Testis (tissue), 3 donors: Measurements from ENCODE around the gene HK3. TPM values are rescaled to one million over a fixed set of nuclear protein-coding genes. Genes with fewer than 3 reads are reported as not detected.

Source experiments
- DNase-seq: peaks from one replicate; pipeline ENCODE4 v3.0.0-alpha.2; 2019
- H3K27ac ChIP-seq, 2 donors: fragments of 200-600 bp; sonication (generic); one replicate each; pipeline ENCODE4 v1.5.1; 2019
- H3K27me3 ChIP-seq: fragments of 200-600 bp; sonication (generic); one replicate; pipeline ENCODE4 v1.5.1; 2019
- H3K36me3 ChIP-seq: fragments of 200-600 bp; sonication (generic); one replicate; pipeline ENCODE4 v1.5.1; 2017; ENCODE audit warnings: low read depth; ENCODE audit errors: missing control alignments
- H3K4me1 ChIP-seq: fragments of 200-600 bp; sonication (generic); one replicate; pipeline ENCODE4 v1.5.1; 2019
- H3K4me3 ChIP-seq, 2 donors: fragments of 200-600 bp; sonication (generic); one replicate each; pipeline ENCODE4 v1.5.1; 2017 to 2019
- H3K9me3 ChIP-seq: fragments of 200-600 bp; sonication (generic); one replicate; pipeline ENCODE4 v1.5.1; 2017
- POLR2A ChIP-seq: fragments of 450-650 bp; IDR thresholded peaks from one replicate; pipeline ENCODE4 v1.6.1; 2017; ENCODE audit warnings: antibody characterized with exemption, mild to moderate bottlenecking, moderate library complexity
- WGBS, 2 donors: methylation state at CpG; one replicate each; pipeline ENCODE4 v1.1.5; 2018; 5-methylcytosine and 5-hydroxymethylcytosine counted together
- intact Hi-C: fragments of 100-400 bp; cut with DNase I; formaldehyde crosslinking; loops from one replicate; pipeline ENCODE4 v1.15.1; 2023; ENCODE audit warnings: low total_unique reads
- polyA plus RNA-seq: library from polyadenylated mRNA; stranded (reverse); fragments of 350-450 nt; fragmentation: Illumina TruSeq; extraction: RNeasy Lipid Tissue Mini Kit (QIAGEN cat#74804); gene quantifications from one replicate; pipeline ENCODE4 v1.2.3, GENCODE V29; 2014; ENCODE audit warnings: low read depth, low replicate concordance; ENCODE audit not compliant: insufficient read depth
- total RNA-seq, 2 donors: library from RNA; depleted of rRNA; stranded (reverse); fragments of >200 nt; gene quantifications; one replicate each; pipeline ENCODE4 v1.2.3, GENCODE V29; 2016
- TF ChIP-seq, protein P1 (sequence below), 3 experiments: fragments of 450-650 bp in 2 of 3; fragments of 200-600 bp in 1 of 3; sonication (generic) in 1 of 3; IDR thresholded peaks; one replicate each; pipeline ENCODE4 v1.5.1; 2016 to 2019; ENCODE audit warnings: antibody characterized with exemption in 3 of 3, mild to moderate bottlenecking in 2 of 3, moderate library complexity in 1 of 3

The HK3 gene
- total and polyA plus RNA-seq, 3 donors from 2014 or later = 6.3 to 10.9 (median 6.4) TPM

DNA sequence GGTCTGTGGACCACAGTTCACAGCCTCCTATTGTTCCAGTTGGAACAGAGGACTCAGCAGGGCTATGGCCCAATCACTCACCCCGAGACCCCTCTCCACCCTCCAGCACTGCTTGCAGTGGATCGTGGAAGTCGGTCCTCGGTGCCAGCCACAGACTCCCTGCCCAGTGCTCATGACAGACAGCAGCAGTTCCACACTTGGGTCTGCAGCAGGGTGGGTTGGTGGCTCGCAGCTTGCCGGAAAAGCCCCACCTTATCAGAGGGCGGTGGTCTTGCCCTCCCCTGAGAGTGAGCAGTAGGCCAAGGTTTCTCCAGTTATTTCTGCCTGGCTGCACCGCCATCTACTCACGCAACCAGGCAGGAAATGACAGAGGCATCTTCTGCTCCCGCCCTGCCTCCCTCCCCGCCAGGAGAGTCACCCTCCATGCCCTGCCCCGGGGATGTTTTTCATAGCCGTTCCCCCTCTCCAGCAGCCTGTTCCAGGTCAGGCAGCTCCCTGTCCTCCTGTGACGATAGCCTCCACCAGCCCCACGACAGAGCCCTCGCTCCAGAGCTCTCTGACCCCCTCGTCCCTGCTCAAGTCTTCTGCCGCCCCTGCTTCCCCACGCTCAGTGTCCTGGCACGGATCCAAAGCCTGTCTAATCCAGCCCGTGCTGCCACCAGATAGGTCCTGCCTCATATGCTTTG, 54.3 kb downstream of the HK3 start:
- no peaks in the 10 kb centered on the region for H3K27me3 ChIP-seq
- no peak overlapping the region for H3K4me3 ChIP-seq
- DNase-seq = no peak
- 63 to 80% methylated on average over 16 to 21 of the region's 21 CpGs for WGBS, 2 donors
- no peaks in the 10 kb centered on the region for H3K4me1 ChIP-seq
- H3K27ac ChIP-seq = no peak overlapping the region
- intact Hi-C loops = no loop called here
- no peak for TF ChIP-seq POLR2A
- TF ChIP-seq, protein P1, sequence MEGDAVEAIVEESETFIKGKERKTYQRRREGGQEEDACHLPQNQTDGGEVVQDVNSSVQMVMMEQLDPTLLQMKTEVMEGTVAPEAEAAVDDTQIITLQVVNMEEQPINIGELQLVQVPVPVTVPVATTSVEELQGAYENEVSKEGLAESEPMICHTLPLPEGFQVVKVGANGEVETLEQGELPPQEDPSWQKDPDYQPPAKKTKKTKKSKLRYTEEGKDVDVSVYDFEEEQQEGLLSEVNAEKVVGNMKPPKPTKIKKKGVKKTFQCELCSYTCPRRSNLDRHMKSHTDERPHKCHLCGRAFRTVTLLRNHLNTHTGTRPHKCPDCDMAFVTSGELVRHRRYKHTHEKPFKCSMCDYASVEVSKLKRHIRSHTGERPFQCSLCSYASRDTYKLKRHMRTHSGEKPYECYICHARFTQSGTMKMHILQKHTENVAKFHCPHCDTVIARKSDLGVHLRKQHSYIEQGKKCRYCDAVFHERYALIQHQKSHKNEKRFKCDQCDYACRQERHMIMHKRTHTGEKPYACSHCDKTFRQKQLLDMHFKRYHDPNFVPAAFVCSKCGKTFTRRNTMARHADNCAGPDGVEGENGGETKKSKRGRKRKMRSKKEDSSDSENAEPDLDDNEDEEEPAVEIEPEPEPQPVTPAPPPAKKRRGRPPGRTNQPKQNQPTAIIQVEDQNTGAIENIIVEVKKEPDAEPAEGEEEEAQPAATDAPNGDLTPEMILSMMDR (IDR thresholded peaks at IDR 0.05) = no peak
- no peaks in the 10 kb centered on the region for H3K9me3 ChIP-seq
- H3K36me3 ChIP-seq = no peaks in the 10 kb centered on the region

DNA sequence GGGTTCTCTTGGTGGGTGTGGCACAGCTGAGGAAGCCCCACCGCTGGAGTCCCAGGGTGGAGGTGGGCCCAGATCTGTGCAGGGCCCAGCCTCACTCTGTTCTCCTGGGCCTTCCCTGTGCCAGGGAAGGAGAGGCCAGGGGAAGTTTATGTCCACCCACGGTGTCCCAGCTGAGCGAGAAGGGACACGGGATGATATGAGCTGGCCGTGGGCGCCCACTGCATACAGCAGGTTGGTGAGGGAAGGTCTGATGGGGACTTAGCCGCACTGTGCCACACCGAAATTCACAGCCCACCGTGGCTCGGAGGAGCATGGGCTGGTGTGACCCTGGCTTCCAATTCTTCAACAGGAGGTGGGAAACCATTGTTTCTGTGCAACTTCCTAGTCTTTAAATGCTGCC, 54.9 kb downstream of the HK3 start:
- Histone ChIP-seq H3K9me3 (no peaks in the 10 kb centered on the region), H3K4me3 (no peak overlapping the region), H3K36me3 (no peaks in the 10 kb centered on the region), H3K4me1 (no peaks in the 10 kb centered on the region), H3K27me3 (no peaks in the 10 kb centered on the region), H3K27ac (no peak overlapping the region)
- intact Hi-C loops = no loop called here
- 79 to 83% methylated on average over 10 of the region's 10 CpGs for WGBS, 2 donors
- DNase-seq = no peak
- TF ChIP-seq, protein P1 (IDR thresholded peaks at IDR 0.05) = no peak
- TF ChIP-seq POLR2A = no peak

DNA sequence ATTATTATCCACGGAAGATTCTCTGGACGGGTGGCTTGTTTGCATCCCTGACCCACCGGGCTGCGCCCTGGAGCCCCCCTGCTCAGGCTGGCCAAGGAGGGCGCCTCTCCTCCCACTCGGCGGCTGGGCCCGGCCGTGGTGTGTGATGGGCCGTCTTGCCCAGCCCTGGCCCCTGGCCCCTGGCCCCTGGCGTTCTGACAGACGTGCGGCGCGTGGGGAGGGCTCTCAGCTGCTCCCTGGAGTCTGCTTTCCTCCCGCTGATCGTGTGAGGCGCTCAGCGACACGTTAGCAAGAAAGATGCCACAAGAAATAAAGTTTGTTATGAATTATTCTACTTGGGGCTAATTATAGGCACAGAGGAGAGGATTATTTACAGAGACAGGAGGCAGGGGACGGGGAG, 55.5 kb downstream of the HK3 start:
- Histone ChIP-seq H3K27ac (no peak overlapping the region), H3K9me3 (no peaks in the 10 kb centered on the region), H3K36me3 (no peaks in the 10 kb centered on the region), H3K4me3 (no peak overlapping the region), H3K4me1 (no peaks in the 10 kb centered on the region), H3K27me3 (no peaks in the 10 kb centered on the region)
- intact Hi-C loops = no loop called here
- TF ChIP-seq, protein P1 (IDR thresholded peaks at IDR 0.05) = no peak
- TF ChIP-seq POLR2A = no peak
- 36 to 45% methylated on average over 20 to 21 of the region's 21 CpGs for WGBS, 2 donors
- DNase-seq = no peak

DNA sequence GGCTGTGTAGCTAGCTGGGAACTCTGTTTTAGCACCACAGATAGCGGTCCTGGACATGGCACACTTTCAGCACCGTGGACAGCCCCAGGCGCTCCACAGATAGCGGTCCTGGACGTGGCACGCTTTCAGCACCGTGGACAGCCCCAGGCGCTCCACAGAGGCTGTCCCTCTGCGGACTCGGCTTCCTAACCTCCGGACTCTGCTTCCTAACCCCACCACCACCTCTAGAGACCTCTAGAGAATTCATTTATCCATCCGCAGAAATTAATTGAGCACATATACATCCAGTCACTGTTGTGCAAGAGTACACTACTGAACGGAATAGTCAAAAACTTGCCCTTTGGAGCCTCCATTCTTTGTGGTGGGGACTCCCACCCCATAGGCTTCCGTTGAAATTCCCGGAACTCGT, 61.4 kb downstream of the HK3 start:
- Histone ChIP-seq H3K4me3 (no peak overlapping the region), H3K4me1 (no peaks in the 10 kb centered on the region), H3K27ac (no peak overlapping the region), H3K36me3 (no peaks in the 10 kb centered on the region), H3K9me3 (no peaks in the 10 kb centered on the region), H3K27me3 (no peaks in the 10 kb centered on the region)
- TF ChIP-seq POLR2A = no peak
- TF ChIP-seq, protein P1 (IDR thresholded peaks at IDR 0.05) = no peak
- 9 to 15% methylated on average over 13 to 16 of the region's 16 CpGs for WGBS, 2 donors
- intact Hi-C loops = no loop called here
- DNase-seq = peak; percentile 96
